Stomach (tissue), 9 donors: Measurements from ENCODE around the gene CBLB. TPM values are rescaled to one million over a fixed set of nuclear protein-coding genes. Genes with fewer than 3 reads are reported as not detected.

Source experiments
- DNase-seq, 2 donors: peaks; one replicate each; pipeline versions ENCODE4 v3.0.0 to v3.0.0-alpha.2; 2013 to 2019
- H3K27ac ChIP-seq, 5 donors: fragments of 200-600 bp in 4 of 5; sonication (generic) in 4 of 5; one replicate each; pipeline ENCODE4 v1.5.1; 2013 to 2019; ENCODE audit warnings: mild to moderate bottlenecking in 1 of 5, moderate library complexity in 1 of 5
- H3K27me3 ChIP-seq, 3 donors: fragments of 200-600 bp; sonication (generic); one replicate each; pipeline ENCODE4 v1.5.1; 2017 to 2019; ENCODE audit warnings: mixed run types in 1 of 3
- H3K36me3 ChIP-seq, 4 donors: fragments of 200-600 bp; sonication (generic); 1 replicate in 3 of 4; 2 replicates in 1 of 4; pipeline ENCODE4 v1.5.1; 2016 to 2019
- H3K4me1 ChIP-seq, 4 donors: fragments of 200-600 bp; sonication (generic); one replicate each; pipeline ENCODE4 v1.5.1; 2016 to 2019
- H3K4me3 ChIP-seq, 4 donors: fragments of 200-600 bp; sonication (generic) in 3 of 4; one replicate each; pipeline ENCODE4 v1.5.1; 2016 to 2019; ENCODE audit warnings: mild to moderate bottlenecking in 1 of 4
- H3K9me3 ChIP-seq, 4 donors: fragments of 200-600 bp; sonication (generic); one replicate each; pipeline ENCODE4 v1.5.1; 2016 to 2019
- CTCF ChIP-seq, 7 experiments: fragments of 450-650 bp in 4 of 7; fragments of 200-600 bp in 3 of 7; sonication (generic) in 3 of 7; IDR thresholded peaks; one replicate each; pipeline ENCODE4 v1.5.1; 2016 to 2019; ENCODE audit warnings: antibody characterized with exemption in 7 of 7, control low read depth in 2 of 7, mild to moderate bottlenecking in 1 of 7
- EP300 ChIP-seq: sonication (generic); formaldehyde crosslinking; IDR thresholded peaks from one replicate; pipeline ENCODE4 v1.6.1; 2017; ENCODE audit warnings: antibody characterized with exemption
- POLR2A ChIP-seq, 4 donors: fragments of 450-650 bp; IDR thresholded peaks; one replicate each; pipeline ENCODE4 v1.6.1; 2016; ENCODE audit warnings: antibody characterized with exemption in 4 of 4, control low read depth in 2 of 4, mild to moderate bottlenecking in 1 of 4, moderate library complexity in 1 of 4
- POLR2AphosphoS5 ChIP-seq, 3 donors: sonication (generic); formaldehyde crosslinking; IDR thresholded peaks; one replicate each; pipeline ENCODE4 v1.6.1; 2016; ENCODE audit warnings: antibody characterized with exemption in 3 of 3
- WGBS, 5 donors: extraction: QIAGEN DNeasy Blood & Tissue Kit in 3 of 5; methylation state at CpG; one replicate each; pipeline versions ENCODE4 v1.1.5 to v1.1.7; 2013 to 2018; 5-methylcytosine and 5-hydroxymethylcytosine counted together
- intact Hi-C: fragments of 100-400 bp; cut with DNase I; formaldehyde crosslinking; loops from one replicate; pipeline ENCODE4 v1.15.1; 2023; ENCODE audit warnings: low total_unique reads
- polyA plus RNA-seq, 3 donors: library from polyadenylated mRNA; stranded (reverse); fragments of 200-250 nt; gene quantifications; one replicate each; pipeline ENCODE4 v1.2.3, GENCODE V29; 2013
- total RNA-seq, 5 donors: library from RNA; depleted of rRNA; stranded (reverse); fragments of >200 nt; gene quantifications; one replicate each; pipeline versions ENCODE4 v1.1.0 to v1.2.3, GENCODE V29; 2014 to 2016
- donor health status: healthy with polysubstance abuse.
- donor health status: Bipolar disorder and iron deficiency.
- donor health status: healthy.

CBLB gene
- total and polyA plus RNA-seq, 8 donors, result 6.9 to 94.4 (median 46.0) TPM

GRCh38 chr3:105880681-105881290 is 12.0 kb upstream of the CBLB start:
- Histone ChIP-seq H3K9me3 (no peaks in the 10 kb centered on the region), H3K36me3 (no peaks in the 10 kb centered on the region), H3K27ac (no peak overlapping the region), H3K4me3 (no peak overlapping the region), H3K4me1 (peaks cover 6 to 18% (median 8%) of the 10 kb centered on the region in 4 donors), H3K27me3 (no peaks in the 10 kb centered on the region)
- WGBS, 5 donors, result 35 to 62% (median 59%) methylated on average over 4 of the region's 4 CpGs
- intact Hi-C loops, result no loop called here
- no peak for TF ChIP-seq POLR2AphosphoS5 (IDR thresholded peaks at IDR 0.05)
- TF ChIP-seq CTCF (IDR thresholded peaks at IDR 0.05), result no peak
- TF ChIP-seq POLR2A (IDR thresholded peaks at IDR 0.05), result no peak
- no peak for TF ChIP-seq EP300
- no peak for DNase-seq

- DNase-seq, result no peak
- H3K4me3 ChIP-seq, result no peak overlapping the region
- peak overlapping the region in 2 of 5 donors; percentile 61 to 64 for H3K27ac ChIP-seq
- intact Hi-C loops, result no loop called here
- H3K9me3 ChIP-seq, result no peaks in the 10 kb centered on the region
- WGBS, 5 donors, result 61 to 90% (median 83%) methylated on average over 1 of the region's 1 CpG
- TF ChIP-seq EP300, result no peak
- TF ChIP-seq POLR2A (IDR thresholded peaks at IDR 0.05), result no peak
- TF ChIP-seq CTCF (IDR thresholded peaks at IDR 0.05), result no peak
- TF ChIP-seq POLR2AphosphoS5 (IDR thresholded peaks at IDR 0.05), result no peak
- H3K27me3 ChIP-seq, result no peaks in the 10 kb centered on the region
- H3K36me3 ChIP-seq, result no peaks in the 10 kb centered on the region
- peaks cover 6 to 18% (median 8%) of the 10 kb centered on the region in 4 donors for H3K4me1 ChIP-seq
These were observed 9.2 kb upstream of the CBLB start for GRCh38 chr3:105878061-105878460.

- 29 to 59% (median 45%) methylated on average over 1 of the region's 1 CpG for WGBS, 5 donors
- Histone ChIP-seq H3K27me3 (no peaks in the 10 kb centered on the region), H3K9me3 (no peaks in the 10 kb centered on the region), H3K4me3 (no peak overlapping the region), H3K36me3 (no peaks in the 10 kb centered on the region), H3K4me1 (peaks cover 6 to 18% (median 8%) of the 10 kb centered on the region in 4 donors), H3K27ac (peak overlapping the region; percentile 8 to 64 (median 49))
- no peak for DNase-seq
- intact Hi-C loops, result no loop called here
- TF ChIP-seq POLR2AphosphoS5 (IDR thresholded peaks at IDR 0.05) (no peak), EP300 (no peak), POLR2A (IDR thresholded peaks at IDR 0.05) (no peak)
These were observed 8.6 kb upstream of the CBLB start for GRCh38 chr3:105877336-105877910.

GRCh38 chr3:105876780-105877327 is 8.0 kb upstream of the CBLB start:
- TF ChIP-seq POLR2AphosphoS5 (IDR thresholded peaks at IDR 0.05) (peak in 1 of 3 donors; percentile 24), EP300 (no peak)
- H3K9me3 ChIP-seq, result no peaks in the 10 kb centered on the region
- H3K4me3 ChIP-seq, result no peak overlapping the region
- DNase-seq, result peak in 1 of 2 donors; percentile 56
- H3K4me1 ChIP-seq, result peaks cover 6 to 18% (median 8%) of the 10 kb centered on the region in 4 donors
- no peaks in the 10 kb centered on the region for H3K27me3 ChIP-seq
- intact Hi-C loops, result no loop called here
- no peaks in the 10 kb centered on the region for H3K36me3 ChIP-seq
- 14 to 44% (median 31%) methylated on average over 2 of the region's 2 CpGs for WGBS, 5 donors
- peak overlapping the region; percentile 8 to 64 (median 49) for H3K27ac ChIP-seq

- intact Hi-C loops, result no loop called here
- peak in 1 of 2 donors; percentile 30 for DNase-seq
- TF ChIP-seq POLR2AphosphoS5 (IDR thresholded peaks at IDR 0.05) (no peak), CTCF (IDR thresholded peaks at IDR 0.05) (no peak), POLR2A (IDR thresholded peaks at IDR 0.05) (no peak), EP300 (no peak)
These were observed 1.3 kb upstream of the CBLB start for GRCh38 chr3:105869861-105870755.

More at GRCh38 chr3:105869861-105870755, 1.3 kb upstream of the CBLB start:
- H3K4me1 ChIP-seq, result peaks cover 11 to 43% (median 27%) of the 10 kb centered on the region in 4 donors
- peak overlapping the region; percentile 92 to 98 (median 97) for H3K27ac ChIP-seq
- WGBS, 5 donors, result 20 to 38% (median 27%) methylated on average over 6 of the region's 6 CpGs
- peak overlapping the region; percentile 70 to 92 (median 89) for H3K4me3 ChIP-seq
- no peaks in the 10 kb centered on the region for H3K27me3 ChIP-seq
- H3K9me3 ChIP-seq, result no peaks in the 10 kb centered on the region
- peaks cover 0 to 4% (median 0%) of the 10 kb centered on the region in 4 donors for H3K36me3 ChIP-seq
